Naive thymus-derived CD8-positive, alpha-beta T cell (primary cell): ENCODE measurements around the gene PFN3. TPM values are rescaled to one million over a fixed set of nuclear protein-coding genes. Genes with fewer than 3 reads are reported as not detected.
"Not testable (repeated sequence)": the region's sequence is repeated elsewhere in the genome, so short reads cannot be mapped to it uniquely, and the experiment has no call there.

ENCODE experiments used
- ATAC-seq, 2 donors: fragments of 150-1000 bp; cut with Tn5 transposase in 1 of 2; sonication (Bioruptor Pico), chemical (Tn5 transposase) in 1 of 2; 1 replicate in 1 of 2; 2 replicates in 1 of 2; pipeline ENCODE4 v1.10.0; 2021; ENCODE audit warnings: mild to moderate bottlenecking in 2 of 2, moderate library complexity in 2 of 2
- POLR2A ChIA-PET: fragments of 350-600 bp; sonication (Branson Sonifier 250); formaldehyde crosslinking; loops from one replicate; lab custom pipeline; 2021; ENCODE audit warnings: antibody characterized with exemption; lab: Charles Lee
- DNase-seq, 10 donors: peaks; one replicate each; pipeline versions ENCODE4 v3.0.0 to v3.0.0-alpha.2; 2020 to 2022
- H3K27ac Mint-ChIP-seq, 10 donors: one replicate each; pipeline ENCODE4 v1.8.0; 2020 to 2022; ENCODE audit warnings: mild to moderate bottlenecking in 10 of 10, mixed read lengths in 10 of 10, moderate library complexity in 4 of 10, inconsistent platforms in 1 of 10
- H3K27me3 Mint-ChIP-seq, 5 donors: one replicate each; pipeline ENCODE4 v1.8.0; 2021 to 2022; ENCODE audit warnings: mixed read lengths in 5 of 5
- H3K36me3 Mint-ChIP-seq, 3 donors: one replicate each; pipeline ENCODE4 v1.8.0; 2020 to 2022; ENCODE audit warnings: mixed read lengths in 3 of 3, mild to moderate bottlenecking in 2 of 3, inconsistent platforms in 1 of 3
- H3K4me1 Mint-ChIP-seq, 4 donors: one replicate each; pipeline ENCODE4 v1.8.0; 2021 to 2022; ENCODE audit warnings: mixed read lengths in 4 of 4
- H3K4me3 Mint-ChIP-seq, 10 donors: one replicate each; pipeline ENCODE4 v1.8.0; 2020 to 2022; ENCODE audit warnings: mild to moderate bottlenecking in 10 of 10, mixed read lengths in 10 of 10, moderate library complexity in 6 of 10, inconsistent platforms in 1 of 10
- H3K9me3 Mint-ChIP-seq, 9 donors: one replicate each; pipeline ENCODE4 v1.8.0; 2020 to 2022; ENCODE audit warnings: mixed read lengths in 9 of 9, mild to moderate bottlenecking in 3 of 9, inconsistent platforms in 1 of 9, moderate library complexity in 1 of 9
- polyA plus RNA-seq, 3 donors: library from polyadenylated mRNA; unstranded; fragments of 300-500 nt; fragmentation: Illumina TruSeq; gene quantifications; one replicate each; pipeline ENCODE4 v1.2.3, GENCODE V29; 2021
- total RNA-seq, 8 experiments: library from RNA in 2 of 8; stranded (reverse) in 2 of 8; gene quantifications; one replicate each; pipeline ENCODE4 v1.2.3 and lab custom pipeline; 2021 to 2026

PFN3 gene
- total and polyA plus RNA-seq, 5 experiments from 2014 or later, result not detected

- not testable (repeated sequence) for H3K9me3 Mint-ChIP-seq, H3K4me3 Mint-ChIP-seq, H3K27ac Mint-ChIP-seq, H3K27me3 Mint-ChIP-seq, H3K36me3 Mint-ChIP-seq, DNase-seq, ATAC-seq
- peaks cover 4 to 31% (median 19%) of the 10 kb centered on the region in 4 donors for H3K4me1 Mint-ChIP-seq
- POLR2A ChIA-PET, result interaction anchor here (0.5 to 34.6 kb wide), 5 partner anchors 10 to 64 kb away, joined by 3 to 1530 read pairs (median 4); partner anchors contain the start of genes GRK6 and PRR7
Observed at GRCh38 chr5:177417081-177417480, 16.6 kb upstream of the PFN3 start.

DNA sequence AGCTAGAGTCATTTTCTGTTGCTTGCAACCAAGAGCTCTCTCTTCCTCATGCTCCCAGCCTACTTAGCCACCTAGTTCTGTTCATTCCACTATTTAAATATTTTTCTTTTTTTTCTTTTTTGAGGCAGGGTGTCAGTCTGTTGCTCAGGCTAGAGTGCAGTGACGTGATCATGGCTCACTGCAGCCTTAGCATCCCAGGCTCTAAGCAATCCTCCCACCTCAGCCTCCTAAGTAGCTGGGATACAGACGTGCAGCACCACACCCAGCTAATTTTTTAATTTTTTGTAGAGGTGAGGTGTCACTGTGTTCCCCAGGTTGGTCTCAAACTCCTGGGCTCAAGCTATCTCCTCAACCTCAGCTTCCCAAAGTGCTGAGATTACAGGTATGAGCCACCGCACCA is 14.0 kb upstream of the PFN3 start:
- Mint-ChIP-seq H3K9me3 (no peaks in the 10 kb centered on the region), H3K4me1 (peaks cover 6 to 43% (median 32%) of the 10 kb centered on the region in 4 donors), H3K36me3 (no peaks in the 10 kb centered on the region), H3K27ac (peak overlapping the region in 2 of 10 donors; percentile 25 to 48), H3K4me3 (no peak overlapping the region), H3K27me3 (no peaks in the 10 kb centered on the region)
- POLR2A ChIA-PET, result interaction anchor here (1.1 to 34.6 kb wide), 5 partner anchors 10 to 34 kb away, joined by 4 to 1530 read pairs (median 8); partner anchors contain the start of genes GRK6 and PRR7
- DNase-seq (no peak), ATAC-seq (no peak)

GRCh38 chr5:177412603-177413233 is 12.3 kb upstream of the PFN3 start:
- Mint-ChIP-seq H3K4me1 (peaks cover 8 to 46% (median 33%) of the 10 kb centered on the region in 4 donors), H3K9me3 (no peaks in the 10 kb centered on the region), H3K36me3 (no peaks in the 10 kb centered on the region), H3K4me3 (peak overlapping the region in 3 of 10 donors; percentile 30 to 72 (median 45)), H3K27me3 (no peaks in the 10 kb centered on the region), H3K27ac (peak overlapping the region in 3 of 10 donors; percentile 58 to 91 (median 75))
- ATAC-seq (no peak), DNase-seq (no peak)
- POLR2A ChIA-PET, result interaction anchor here (1.7 to 34.6 kb wide), 4 partner anchors 8 to 35 kb away, joined by 4 to 1530 read pairs (median 29); partner anchors contain the start of genes GRK6 and PRR7

DNA sequence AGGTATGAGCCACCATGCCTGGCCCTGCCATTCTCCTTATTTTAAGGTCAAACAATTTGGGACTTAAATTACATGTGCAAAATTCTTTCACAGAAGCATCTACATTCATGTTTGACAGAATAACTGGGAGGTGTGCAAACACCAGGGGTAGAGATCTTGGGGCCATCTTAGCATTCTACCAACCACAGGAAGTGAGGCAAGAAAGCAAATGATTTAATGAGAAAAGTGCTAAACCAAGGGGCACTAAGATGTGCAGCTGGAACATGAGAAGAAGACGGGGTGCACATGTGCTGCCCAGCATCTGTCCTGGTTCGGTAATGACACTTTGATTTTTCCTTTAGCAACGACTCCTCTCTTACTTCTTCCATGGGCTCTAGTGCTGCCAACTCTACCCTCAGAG is 10.1 kb upstream of the PFN3 start:
- no peaks in the 10 kb centered on the region for H3K9me3 Mint-ChIP-seq
- ATAC-seq, result no peak
- DNase-seq, result no peak
- no peaks in the 10 kb centered on the region for H3K27me3 Mint-ChIP-seq
- H3K27ac Mint-ChIP-seq, result peak overlapping the region in 2 of 10 donors; percentile 68 to 71
- no peaks in the 10 kb centered on the region for H3K36me3 Mint-ChIP-seq
- peak overlapping the region in 1 of 10 donors; percentile 2 for H3K4me3 Mint-ChIP-seq
- POLR2A ChIA-PET, result interaction anchor here (11.1 to 34.6 kb wide), 2 partner anchors 18 to 37 kb away, joined by 285 to 1530 read pairs; partner anchors contain the start of genes GRK6 and PRR7
- H3K4me1 Mint-ChIP-seq, result peaks cover 8 to 49% (median 38%) of the 10 kb centered on the region in 4 donors

GRCh38 chr5:177409043-177409801 is 8.8 kb upstream of the PFN3 start, which contains the start of gene F12:
Gene F12, minus strand, starts transcription at chr5:177409564. Its CDS starts 37 bp downstream, at chr5:177409527.
- H3K27ac Mint-ChIP-seq, result peak within 1 kb of the TSS in 2 of 10 donors; percentile 18 to 68
- no peak within 1 kb of the TSS for H3K4me3 Mint-ChIP-seq

GRCh38 chr5:177405805-177406204 is 5.3 kb upstream of the PFN3 start:
- POLR2A ChIA-PET, result interaction anchor here (0.6 to 34.6 kb wide), 6 partner anchors 22 to 96 kb away, joined by 3 to 1530 read pairs (median 13); partner anchors contain the start of genes GRK6, LMAN2 and PRR7
- ATAC-seq (no peak), DNase-seq (no peak)
- Mint-ChIP-seq H3K27ac (peak overlapping the region in 1 of 10 donors; percentile 44), H3K4me3 (peak overlapping the region in 1 of 10 donors; percentile 53), H3K36me3 (no peaks in the 10 kb centered on the region), H3K27me3 (peaks cover 0 to 9% (median 0%) of the 10 kb centered on the region in 5 donors), H3K4me1 (peaks cover 6 to 53% (median 45%) of the 10 kb centered on the region in 4 donors), H3K9me3 (no peaks in the 10 kb centered on the region)

More at GRCh38 chr5:177409043-177409801, 8.8 kb upstream of the PFN3 start, which contains the start of gene F12:
- DNase-seq (no peak), ATAC-seq (no peak)
- H3K36me3 Mint-ChIP-seq, result no peaks in the 10 kb centered on the region
- POLR2A ChIA-PET, result interaction anchor here (11.1 to 34.6 kb wide), 2 partner anchors 19 to 39 kb away, joined by 285 to 1530 read pairs; partner anchors contain the start of genes GRK6 and PRR7
- no peaks in the 10 kb centered on the region for H3K27me3 Mint-ChIP-seq
- H3K9me3 Mint-ChIP-seq, result no peaks in the 10 kb centered on the region
- peaks cover 6 to 55% (median 42%) of the 10 kb centered on the region in 4 donors for H3K4me1 Mint-ChIP-seq

DNA sequence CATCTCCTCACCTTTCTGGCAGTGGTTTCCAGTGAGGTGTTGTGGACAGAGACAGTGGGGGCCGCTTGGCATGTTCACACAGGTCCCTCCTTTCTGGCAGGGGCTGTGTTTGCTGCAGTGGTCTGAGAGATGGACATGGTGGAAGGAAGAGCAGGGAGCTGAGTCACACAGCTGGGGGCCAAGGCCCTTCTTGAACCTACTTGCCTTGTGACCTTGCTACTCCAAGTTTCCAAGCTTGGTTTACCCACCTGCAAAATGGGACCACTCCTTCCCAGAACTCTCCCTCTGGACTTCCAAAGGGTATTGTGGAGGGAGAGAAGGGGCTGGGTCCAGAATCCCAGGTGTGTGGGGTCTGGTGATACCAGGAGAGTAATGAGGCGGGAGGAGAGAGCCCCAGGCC is 4.9 kb upstream of the PFN3 start:
- DNase-seq (no peak), ATAC-seq (no peak)
- Mint-ChIP-seq H3K27ac (peak overlapping the region in 1 of 10 donors; percentile 12), H3K36me3 (no peaks in the 10 kb centered on the region), H3K27me3 (peaks cover 0 to 9% (median 0%) of the 10 kb centered on the region in 5 donors), H3K4me3 (peak overlapping the region in 6 of 10 donors; percentile 22 to 81 (median 61)), H3K9me3 (no peaks in the 10 kb centered on the region), H3K4me1 (peaks cover 3 to 48% (median 40%) of the 10 kb centered on the region in 4 donors)
- POLR2A ChIA-PET, result interaction anchor here (0.9 to 34.6 kb wide), 10 partner anchors 8 to 96 kb away, joined by 3 to 1530 read pairs (median 13); partner anchors contain the start of genes GRK6, LMAN2, PDLIM7 and PRR7

GRCh38 chr5:177404641-177405179 is 4.2 kb upstream of the PFN3 start:
- Mint-ChIP-seq H3K9me3 (no peaks in the 10 kb centered on the region), H3K27me3 (peaks cover 0 to 9% (median 0%) of the 10 kb centered on the region in 5 donors), H3K27ac (peak overlapping the region in 4 of 10 donors; percentile 44 to 77 (median 62)), H3K4me1 (peaks cover 3 to 47% (median 39%) of the 10 kb centered on the region in 4 donors), H3K4me3 (peak overlapping the region; percentile 45 to 87 (median 66)), H3K36me3 (no peaks in the 10 kb centered on the region)
- no peak for DNase-seq
- POLR2A ChIA-PET, result interaction anchor here (0.5 to 34.6 kb wide), 13 partner anchors 9 to 97 kb away, joined by 3 to 1530 read pairs (median 12); partner anchors contain the start of genes GRK6, LMAN2, MXD3 and PDLIM7
- no peak for ATAC-seq

DNA sequence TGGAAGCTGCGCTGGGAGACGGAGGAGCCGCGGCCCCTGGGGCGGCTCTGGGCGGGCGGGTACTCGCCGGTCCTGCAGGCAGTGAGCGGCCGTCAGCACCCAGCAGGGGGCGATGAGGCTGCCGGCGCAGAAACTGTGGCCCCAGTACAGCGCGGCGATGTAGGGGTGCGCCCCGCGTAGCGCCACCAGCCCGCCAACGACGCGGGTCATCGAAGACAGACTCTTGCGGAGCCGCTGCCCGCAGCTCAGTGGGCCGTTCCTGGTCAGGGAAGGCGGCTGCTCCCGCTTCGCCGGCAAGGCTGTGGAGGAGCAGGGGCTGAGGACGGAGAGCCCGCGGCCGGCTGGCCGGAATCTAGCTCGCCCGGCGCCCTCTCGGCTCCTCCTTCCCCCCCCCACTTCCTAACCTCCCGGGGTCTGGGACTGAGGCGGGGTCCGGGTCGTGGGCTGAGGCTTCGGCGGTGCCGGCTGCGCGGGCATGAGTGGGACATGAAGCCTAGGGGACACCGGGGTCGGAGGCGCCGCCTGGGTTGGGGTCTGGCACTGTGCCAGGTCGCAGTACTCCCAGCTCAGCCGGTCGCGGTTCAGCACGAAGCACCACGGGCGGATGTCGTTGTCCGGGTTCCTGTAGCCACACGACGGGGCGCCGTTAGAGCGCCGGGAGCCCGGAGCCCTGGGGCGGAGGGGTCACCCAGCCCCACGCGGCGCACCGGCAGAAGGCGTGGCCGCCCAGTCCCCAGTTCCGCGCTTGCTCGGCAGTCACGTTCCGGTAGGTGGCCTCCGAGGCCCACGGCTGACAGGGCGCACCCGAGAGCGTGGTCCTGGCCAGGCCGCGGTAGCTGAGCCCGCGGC is 3.6 kb upstream of the PFN3 start:
- H3K36me3 Mint-ChIP-seq, result no peaks in the 10 kb centered on the region
- H3K4me1 Mint-ChIP-seq, result peaks cover 2 to 47% (median 37%) of the 10 kb centered on the region in 4 donors
- H3K27ac Mint-ChIP-seq, result peak overlapping the region in 5 of 10 donors; percentile 27 to 88 (median 60)
- H3K27me3 Mint-ChIP-seq, result peaks cover 0 to 9% (median 0%) of the 10 kb centered on the region in 5 donors
- POLR2A ChIA-PET, result interaction anchor here (0.5 to 34.6 kb wide), 19 partner anchors 10 to 295 kb away, joined by 3 to 1530 read pairs (median 5); partner anchors contain the start of genes GRK6, LMAN2, MXD3 and PDLIM7
- peak; percentile 80 to 81 for ATAC-seq
- H3K9me3 Mint-ChIP-seq, result no peaks in the 10 kb centered on the region
- peak overlapping the region; percentile 60 to 89 (median 80) for H3K4me3 Mint-ChIP-seq
- peak; percentile 73 to 92 (median 82) for DNase-seq

DNA sequence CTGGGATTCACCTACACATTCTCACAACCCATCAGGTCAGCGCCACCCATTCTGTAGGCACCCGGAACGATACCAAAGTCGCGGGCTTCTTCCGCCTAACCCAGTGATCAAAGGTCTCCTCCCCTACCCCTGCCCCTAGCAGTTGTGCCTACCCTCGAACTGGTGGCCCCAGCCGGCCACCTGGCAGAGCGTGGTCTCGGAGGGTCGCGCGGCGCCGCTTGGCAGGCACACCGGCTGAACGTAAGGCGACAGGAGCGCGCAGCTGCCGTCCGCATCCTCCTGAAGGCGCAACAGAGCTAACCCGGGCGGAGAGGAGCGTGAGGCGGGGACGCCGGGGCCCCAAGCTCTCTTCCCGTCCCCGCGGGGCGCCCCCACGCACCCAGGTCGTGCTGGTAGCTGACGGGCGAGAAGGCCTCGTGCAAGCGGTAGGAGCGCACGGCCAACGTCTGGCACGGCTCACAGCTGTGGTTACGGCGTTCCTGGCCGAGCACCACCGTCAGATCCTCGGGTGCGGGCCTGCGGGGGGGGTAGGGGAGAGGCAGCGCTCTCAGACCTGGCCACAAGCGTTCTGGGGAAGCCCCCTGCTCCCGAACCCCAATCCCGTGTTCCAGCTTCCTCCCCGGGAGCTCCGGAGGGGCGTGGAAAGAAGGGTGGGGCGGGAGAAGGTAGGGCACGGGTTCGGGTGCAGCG is 2.8 kb upstream of the PFN3 start:
- no peaks in the 10 kb centered on the region for H3K36me3 Mint-ChIP-seq
- POLR2A ChIA-PET, result interaction anchor here (0.6 to 34.6 kb wide), 21 partner anchors 10 to 294 kb away, joined by 3 to 1530 read pairs (median 4); partner anchors contain the start of genes GRK6, LMAN2, MXD3 and PDLIM7
- H3K4me1 Mint-ChIP-seq, result peaks cover 2 to 47% (median 36%) of the 10 kb centered on the region in 4 donors
- peak; percentile 18 to 79 (median 64) for DNase-seq
- H3K4me3 Mint-ChIP-seq, result peak overlapping the region; percentile 75 to 89 (median 82)
- H3K27ac Mint-ChIP-seq, result peak overlapping the region in 5 of 10 donors; percentile 51 to 88 (median 55)
- H3K27me3 Mint-ChIP-seq, result peaks cover 0 to 9% (median 0%) of the 10 kb centered on the region in 5 donors
- ATAC-seq, result peak; percentile 45 to 64
- no peaks in the 10 kb centered on the region for H3K9me3 Mint-ChIP-seq
